T-helper 17 cell (primary cell): ENCODE measurements around the gene NUDT13. TPM values are rescaled to one million over a fixed set of nuclear protein-coding genes. Genes with fewer than 3 reads are reported as not detected.
A peak's percentile ranks its signal among the peaks of the same experiment; 100 is the strongest.

Experiments
- ATAC-seq: fragments of 150-1000 bp; cut with Tn5 transposase; 2 replicates; pipeline ENCODE4 v1.10.0; 2021; ENCODE audit warnings: mild to moderate bottlenecking, moderate library complexity
- DNase-seq, 3 donors: peaks; one replicate each; pipeline versions ENCODE4 v3.0.0 to v3.0.0-alpha.2; 2020 to 2021
- H3K9me3 ChIP-seq: one replicate; pipeline ENCODE4 v1.7.0; 2013; ENCODE audit warnings: low read length, mild to moderate bottlenecking; ENCODE audit not compliant: control insufficient read depth, poor library complexity, severe bottlenecking
- H3K27ac Mint-ChIP-seq: one replicate; pipeline ENCODE4 v1.8.0; 2022; ENCODE audit warnings: mild to moderate bottlenecking, moderate library complexity, mixed read lengths
- H3K27me3 Mint-ChIP-seq: one replicate; pipeline ENCODE4 v1.8.0; 2022; ENCODE audit warnings: mixed read lengths
- H3K36me3 Mint-ChIP-seq: one replicate; pipeline ENCODE4 v1.8.0; 2022; ENCODE audit warnings: low read depth, mixed read lengths
- H3K4me1 Mint-ChIP-seq: one replicate; pipeline ENCODE4 v1.8.0; 2022; ENCODE audit warnings: mild to moderate bottlenecking, mixed read lengths
- H3K4me3 Mint-ChIP-seq: one replicate; pipeline ENCODE4 v1.8.0; 2022; ENCODE audit warnings: mild to moderate bottlenecking, moderate library complexity, mixed read lengths
- total RNA-seq, 4 donors: library from RNA in 2 of 4; stranded (reverse) in 2 of 4; gene quantifications; one replicate each; pipeline ENCODE4 v1.2.3 and lab custom pipeline; 2022 to 2026

The NUDT13 gene
- total RNA-seq: 1 to 10 TPM in 1 of 2 donors, under 1 TPM in 1; 0.86 to 1.5 TPM
- total RNA-seq (lab: John Stamatoyannopoulos, UW): 2.2 to 4.8 reads per million in 2 donors

GRCh38 chr10:73110345-73110849, at the start of gene NUDT13:
Gene NUDT13, plus strand, starts transcription at chr10:73110455. Its CDS starts 3,911 bp downstream, at chr10:73114366.
- peak; percentile 95 for ATAC-seq

GRCh38 chr10:73060738-73061635, 49.3 kb upstream of the NUDT13 start:
- ATAC-seq (peak; percentile 65), DNase-seq (no peak)
- Mint-ChIP-seq H3K27me3 (no peaks in the 10 kb centered on the region), H3K4me1 (peaks cover 11% of the 10 kb centered on the region), H3K4me3 (no peak overlapping the region), H3K36me3 (peaks cover 2% of the 10 kb centered on the region), H3K27ac (no peak overlapping the region)
- H3K9me3 ChIP-seq: no peaks in the 10 kb centered on the region

More at GRCh38 chr10:73110345-73110849, at the start of gene NUDT13:
- peak; percentile 14 to 34 (median 28) for DNase-seq
- H3K27ac Mint-ChIP-seq: peak within 1 kb of the TSS; percentile 69
- peak within 1 kb of the TSS; percentile 91 for H3K4me3 Mint-ChIP-seq
- no peaks in the 10 kb centered on the region for H3K9me3 ChIP-seq
- peaks cover 3% of the 10 kb centered on the region for H3K4me1 Mint-ChIP-seq
- no peaks in the 10 kb centered on the region for H3K36me3 Mint-ChIP-seq
- H3K27me3 Mint-ChIP-seq: no peaks in the 10 kb centered on the region

GRCh38 chr10:73061743-73062142, 48.5 kb upstream of the NUDT13 start:
- peaks cover 11% of the 10 kb centered on the region for H3K4me1 Mint-ChIP-seq
- H3K27me3 Mint-ChIP-seq: no peaks in the 10 kb centered on the region
- no peak overlapping the region for H3K27ac Mint-ChIP-seq
- ATAC-seq (no peak), DNase-seq (no peak)
- no peaks in the 10 kb centered on the region for H3K9me3 ChIP-seq
- H3K4me3 Mint-ChIP-seq: no peak overlapping the region
- peaks cover 2% of the 10 kb centered on the region for H3K36me3 Mint-ChIP-seq

DNA sequence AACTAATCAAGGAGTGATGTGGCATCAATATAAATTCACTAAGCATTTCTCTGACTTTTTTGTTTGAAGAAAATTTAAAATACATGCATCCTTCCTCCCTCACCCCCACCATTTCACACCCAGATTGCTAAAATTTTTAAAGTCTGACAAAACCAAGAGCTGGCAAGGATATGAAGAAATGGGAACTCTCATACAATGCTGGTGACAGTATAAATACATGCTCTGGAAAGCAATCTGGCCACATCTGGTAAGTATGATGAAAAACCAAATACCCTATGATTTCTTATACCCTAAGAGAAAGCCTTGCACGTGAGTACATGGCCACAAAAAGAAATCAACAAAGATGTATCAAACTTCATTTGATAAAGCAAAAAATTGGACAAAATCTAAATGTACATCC, 44.8 kb upstream of the NUDT13 start:
- H3K27me3 Mint-ChIP-seq: no peaks in the 10 kb centered on the region
- DNase-seq (no peak), ATAC-seq (no peak)
- peaks cover 10% of the 10 kb centered on the region for H3K4me1 Mint-ChIP-seq
- peaks cover 3% of the 10 kb centered on the region for H3K36me3 Mint-ChIP-seq
- no peaks in the 10 kb centered on the region for H3K9me3 ChIP-seq
- H3K27ac Mint-ChIP-seq: no peak overlapping the region
- no peak overlapping the region for H3K4me3 Mint-ChIP-seq

DNA sequence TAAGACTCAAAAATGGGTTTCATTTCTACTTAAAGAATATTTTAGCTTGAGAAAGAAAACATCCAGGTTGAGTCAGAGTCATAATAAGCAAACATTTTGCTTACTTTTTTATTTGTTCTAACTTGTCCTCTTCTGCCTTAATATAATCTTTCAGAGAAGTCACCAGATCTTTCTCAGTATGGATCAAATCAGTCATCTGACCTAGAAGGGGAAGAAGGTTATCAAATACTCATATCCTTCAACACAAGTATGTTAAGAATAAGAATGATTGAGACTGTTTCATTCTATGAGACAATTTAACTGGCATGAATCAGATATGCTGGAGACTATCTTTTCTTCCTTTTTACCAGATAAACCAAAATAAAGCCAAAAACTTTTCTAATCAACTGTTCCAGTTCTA, 36.6 kb upstream of the NUDT13 start:
- H3K36me3 Mint-ChIP-seq: peaks cover 3% of the 10 kb centered on the region
- H3K4me3 Mint-ChIP-seq: no peak overlapping the region
- no peak for ATAC-seq
- H3K27ac Mint-ChIP-seq: peak overlapping the region; percentile 49
- no peak for DNase-seq
- H3K4me1 Mint-ChIP-seq: peaks cover 9% of the 10 kb centered on the region
- no peaks in the 10 kb centered on the region for H3K27me3 Mint-ChIP-seq
- H3K9me3 ChIP-seq: no peaks in the 10 kb centered on the region

GRCh38 chr10:73075829-73076228, 34.4 kb upstream of the NUDT13 start:
- H3K27me3 Mint-ChIP-seq: no peaks in the 10 kb centered on the region
- ATAC-seq (no peak), DNase-seq (no peak)
- no peaks in the 10 kb centered on the region for H3K9me3 ChIP-seq
- no peak overlapping the region for H3K4me3 Mint-ChIP-seq
- no peak overlapping the region for H3K27ac Mint-ChIP-seq
- H3K36me3 Mint-ChIP-seq: no peaks in the 10 kb centered on the region
- H3K4me1 Mint-ChIP-seq: peaks cover 9% of the 10 kb centered on the region

DNA sequence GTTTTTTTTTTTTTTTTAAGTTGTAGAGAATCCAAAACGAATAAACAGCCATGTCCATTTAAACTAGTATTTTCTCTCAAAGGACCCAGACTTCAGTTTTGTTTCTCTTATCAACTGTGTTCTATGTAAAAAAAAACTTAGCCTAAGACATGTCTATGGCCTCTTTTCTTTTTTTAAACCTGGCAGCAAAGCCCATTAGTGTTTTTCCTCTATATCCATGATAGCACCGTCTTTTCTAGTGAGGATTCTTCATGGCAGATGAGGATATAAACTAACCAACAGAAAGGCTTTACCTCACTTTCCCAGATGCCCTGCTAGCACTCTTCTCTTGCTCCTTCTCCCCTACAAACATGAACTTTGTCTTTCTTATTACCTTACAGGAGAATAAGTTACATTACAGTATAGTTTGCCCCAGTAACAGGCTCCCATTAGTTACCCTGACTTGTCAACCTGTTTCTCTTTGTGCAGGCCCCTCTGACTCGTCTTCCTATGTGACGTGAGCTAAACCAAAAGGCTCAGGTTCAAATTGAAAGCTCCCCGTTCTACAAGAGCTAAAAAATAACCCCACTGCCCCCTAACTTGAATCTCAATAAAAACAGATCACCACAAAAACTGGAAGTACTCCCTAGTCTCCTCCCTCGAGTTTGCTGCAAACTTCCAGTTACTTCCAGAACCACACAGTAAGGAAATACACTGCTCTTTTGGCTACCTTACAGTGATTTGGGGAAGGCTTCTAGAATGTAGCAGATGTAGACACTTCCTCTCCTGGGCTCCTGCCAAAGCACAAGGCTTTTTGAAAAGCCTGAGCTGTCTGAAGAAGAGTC, 33.7 kb upstream of the NUDT13 start:
- no peaks in the 10 kb centered on the region for H3K27me3 Mint-ChIP-seq
- H3K36me3 Mint-ChIP-seq: no peaks in the 10 kb centered on the region
- DNase-seq (no peak), ATAC-seq (no peak)
- no peak overlapping the region for H3K4me3 Mint-ChIP-seq
- H3K9me3 ChIP-seq: no peaks in the 10 kb centered on the region
- H3K27ac Mint-ChIP-seq: peak overlapping the region; percentile 88
- H3K4me1 Mint-ChIP-seq: peaks cover 9% of the 10 kb centered on the region

DNA sequence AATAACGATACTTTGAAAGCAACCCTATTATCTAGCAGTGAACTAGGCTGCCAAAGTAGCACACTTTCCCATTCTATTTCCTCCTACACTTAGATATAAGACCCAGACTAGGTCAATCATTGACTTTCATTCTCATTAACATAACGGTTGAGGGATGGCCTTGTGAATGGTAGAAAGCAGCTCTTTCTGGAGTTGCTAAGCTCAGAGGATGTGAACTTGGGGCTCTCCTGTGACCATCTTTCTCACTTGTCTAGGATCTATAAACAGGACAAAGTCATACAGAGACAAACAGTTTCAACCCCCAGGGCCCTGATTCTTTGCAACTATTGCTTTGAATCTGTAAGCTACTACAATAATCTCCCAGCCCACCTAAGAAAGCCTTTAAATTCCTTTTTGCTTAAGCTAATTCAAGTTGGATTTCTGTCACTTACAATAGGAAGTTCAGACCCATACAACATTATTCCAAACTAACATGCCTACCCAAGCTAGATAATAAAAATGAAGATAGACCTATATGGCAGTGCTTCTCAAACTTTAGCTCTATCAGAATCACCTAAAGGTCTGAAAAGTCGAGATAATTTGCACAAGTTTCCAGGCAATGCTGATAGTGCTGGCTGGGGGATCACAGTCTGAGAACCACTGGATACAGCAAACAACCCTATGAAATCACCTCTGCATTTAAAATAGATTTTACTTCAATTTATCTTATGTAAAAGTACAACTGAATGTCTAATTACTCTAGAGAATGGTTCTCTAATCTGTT, 30.3 kb upstream of the NUDT13 start:
- no peak for ATAC-seq
- no peak overlapping the region for H3K27ac Mint-ChIP-seq

DNA sequence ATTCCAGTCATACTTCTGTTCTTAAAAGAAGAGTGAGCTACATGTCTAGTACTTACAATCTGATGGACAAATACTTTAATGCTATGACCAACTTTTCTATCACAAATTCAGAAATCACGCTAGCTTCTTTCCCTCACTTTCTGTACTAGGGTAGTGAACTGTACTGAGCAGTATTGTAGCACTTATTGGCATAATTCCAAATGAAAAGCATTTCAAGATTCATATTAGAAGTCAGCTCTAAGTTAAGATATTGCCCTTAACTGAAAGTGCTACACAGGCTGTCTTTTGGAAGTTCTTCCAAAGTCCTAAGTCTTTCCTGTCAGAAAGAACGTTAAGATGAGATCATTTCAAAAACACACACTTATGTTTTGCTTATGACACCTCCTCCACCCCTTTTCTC, 27.0 kb upstream of the NUDT13 start:
- Mint-ChIP-seq H3K36me3 (no peaks in the 10 kb centered on the region), H3K27me3 (no peaks in the 10 kb centered on the region), H3K27ac (no peak overlapping the region), H3K4me1 (peaks cover 7% of the 10 kb centered on the region), H3K4me3 (no peak overlapping the region)
- DNase-seq: no peak
- H3K9me3 ChIP-seq: no peaks in the 10 kb centered on the region
- ATAC-seq: no peak

More for the DNA sequence above, 30.3 kb upstream of the NUDT13 start:
- Mint-ChIP-seq H3K4me3 (no peak overlapping the region), H3K4me1 (peaks cover 11% of the 10 kb centered on the region), H3K36me3 (no peaks in the 10 kb centered on the region), H3K27me3 (no peaks in the 10 kb centered on the region)
- no peaks in the 10 kb centered on the region for H3K9me3 ChIP-seq
- no peak for DNase-seq

DNA sequence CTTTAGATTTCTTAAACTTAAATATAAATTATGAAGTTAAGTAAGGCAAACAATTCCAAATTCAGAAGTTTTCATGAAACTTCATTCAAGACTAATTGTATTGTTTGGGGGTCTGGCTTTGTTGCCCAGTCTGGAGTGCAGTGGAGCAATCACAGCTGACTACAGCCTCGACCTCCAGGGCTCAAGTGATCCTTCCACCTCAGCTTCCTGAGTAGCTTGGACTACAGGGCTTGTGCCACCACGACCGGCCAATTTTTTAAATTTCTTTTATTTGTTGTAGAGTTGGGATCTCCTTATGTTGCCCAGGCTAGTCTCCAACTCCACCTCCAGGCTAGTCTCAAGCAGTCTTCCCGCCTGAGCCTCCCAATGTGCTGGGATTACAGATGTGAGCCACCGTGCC, 26.0 kb upstream of the NUDT13 start:
- no peaks in the 10 kb centered on the region for H3K27me3 Mint-ChIP-seq
- ATAC-seq: no peak
- no peaks in the 10 kb centered on the region for H3K9me3 ChIP-seq
- no peak overlapping the region for H3K27ac Mint-ChIP-seq
- H3K4me1 Mint-ChIP-seq: peaks cover 7% of the 10 kb centered on the region
- no peaks in the 10 kb centered on the region for H3K36me3 Mint-ChIP-seq
- DNase-seq: no peak
- H3K4me3 Mint-ChIP-seq: no peak overlapping the region

- H3K9me3 ChIP-seq: no peaks in the 10 kb centered on the region
- H3K4me3 Mint-ChIP-seq: no peak overlapping the region
- no peaks in the 10 kb centered on the region for H3K36me3 Mint-ChIP-seq
- ATAC-seq (no peak), DNase-seq (no peak)
- H3K27ac Mint-ChIP-seq: no peak overlapping the region
- H3K4me1 Mint-ChIP-seq: peaks cover 7% of the 10 kb centered on the region
- no peaks in the 10 kb centered on the region for H3K27me3 Mint-ChIP-seq
Measured at GRCh38 chr10:73086816-73087215, 23.4 kb upstream of the NUDT13 start.

- no peaks in the 10 kb centered on the region for H3K9me3 ChIP-seq
- Mint-ChIP-seq H3K4me3 (no peak overlapping the region), H3K4me1 (peaks cover 6% of the 10 kb centered on the region), H3K27ac (no peak overlapping the region), H3K36me3 (no peaks in the 10 kb centered on the region), H3K27me3 (no peaks in the 10 kb centered on the region)
- DNase-seq: no peak
- no peak for ATAC-seq
Measured at GRCh38 chr10:73088304-73088703, 22.0 kb upstream of the NUDT13 start.
